ENCODE data around the gene VCPKMT.

VCPKMT gene

GRCh38 chr14:50122291-50122690, 5.9 kb upstream of the VCPKMT start:
- no peak overlapping the region for H3K4me3 ChIP-seq (ENCODE audit: low read depth, low read length)
- in situ Hi-C loops (cut with HindIII; ENCODE audit: low sequenced_read_pairs): no loop called here
- no peak for DNase-seq (ENCODE audit: low read depth, low spot score)
- TF ChIP-seq, protein P1, sequence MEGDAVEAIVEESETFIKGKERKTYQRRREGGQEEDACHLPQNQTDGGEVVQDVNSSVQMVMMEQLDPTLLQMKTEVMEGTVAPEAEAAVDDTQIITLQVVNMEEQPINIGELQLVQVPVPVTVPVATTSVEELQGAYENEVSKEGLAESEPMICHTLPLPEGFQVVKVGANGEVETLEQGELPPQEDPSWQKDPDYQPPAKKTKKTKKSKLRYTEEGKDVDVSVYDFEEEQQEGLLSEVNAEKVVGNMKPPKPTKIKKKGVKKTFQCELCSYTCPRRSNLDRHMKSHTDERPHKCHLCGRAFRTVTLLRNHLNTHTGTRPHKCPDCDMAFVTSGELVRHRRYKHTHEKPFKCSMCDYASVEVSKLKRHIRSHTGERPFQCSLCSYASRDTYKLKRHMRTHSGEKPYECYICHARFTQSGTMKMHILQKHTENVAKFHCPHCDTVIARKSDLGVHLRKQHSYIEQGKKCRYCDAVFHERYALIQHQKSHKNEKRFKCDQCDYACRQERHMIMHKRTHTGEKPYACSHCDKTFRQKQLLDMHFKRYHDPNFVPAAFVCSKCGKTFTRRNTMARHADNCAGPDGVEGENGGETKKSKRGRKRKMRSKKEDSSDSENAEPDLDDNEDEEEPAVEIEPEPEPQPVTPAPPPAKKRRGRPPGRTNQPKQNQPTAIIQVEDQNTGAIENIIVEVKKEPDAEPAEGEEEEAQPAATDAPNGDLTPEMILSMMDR (IDR thresholded peaks at IDR 0.05; ENCODE audit: low read depth, low read length): no peak

- TF ChIP-seq, protein P1 (IDR thresholded peaks at IDR 0.05; ENCODE audit: low read depth, low read length): no peak
- in situ Hi-C loops (cut with HindIII; ENCODE audit: low sequenced_read_pairs): no loop called here
- H3K4me3 ChIP-seq (ENCODE audit: low read depth, low read length): no peak overlapping the region
- no peak for DNase-seq (ENCODE audit: low read depth, low spot score)
Measured at GRCh38 chr14:50121486-50121885, 5.1 kb upstream of the VCPKMT start.

DNA sequence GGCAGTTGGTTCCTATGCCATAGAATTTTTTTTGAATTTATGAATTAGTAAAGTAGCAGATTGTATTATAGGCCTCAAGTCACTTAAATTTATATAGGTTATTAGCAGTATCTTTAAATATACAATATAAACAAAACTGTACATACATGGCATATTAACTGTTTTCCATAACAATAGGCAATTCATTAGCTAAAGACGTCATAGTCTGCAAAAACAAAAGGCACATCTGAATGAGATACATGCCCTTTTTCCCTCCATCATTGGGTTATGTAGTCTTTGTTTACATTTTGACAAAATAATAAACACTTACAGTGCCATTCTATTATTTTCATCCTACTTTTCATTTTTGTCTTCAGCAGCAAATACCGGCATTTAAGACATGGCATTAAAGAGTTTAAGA, 1.1 kb upstream of the VCPKMT start:
- H3K4me3 ChIP-seq (ENCODE audit: low read depth, low read length): no peak overlapping the region
- in situ Hi-C loops (cut with HindIII; ENCODE audit: low sequenced_read_pairs): no loop called here
- TF ChIP-seq, protein P1 (IDR thresholded peaks at IDR 0.05; ENCODE audit: low read depth, low read length): no peak
- no peak for DNase-seq (ENCODE audit: low read depth, low spot score)

- in situ Hi-C loops (cut with HindIII; ENCODE audit: low sequenced_read_pairs): no loop called here
- DNase-seq (ENCODE audit: low read depth, low spot score): no peak
- no peak overlapping the region for H3K4me3 ChIP-seq (ENCODE audit: low read depth, low read length)
- TF ChIP-seq, protein P1 (IDR thresholded peaks at IDR 0.05; ENCODE audit: low read depth, low read length): no peak
Measured at GRCh38 chr14:50116966-50117365, 594 bp upstream of the VCPKMT start.

- in situ Hi-C loops (cut with HindIII; ENCODE audit: low sequenced_read_pairs): no loop called here
- TF ChIP-seq, protein P1 (IDR thresholded peaks at IDR 0.05; ENCODE audit: low read depth, low read length): no peak
- H3K4me3 ChIP-seq (ENCODE audit: low read depth, low read length): no peak overlapping the region
- DNase-seq (ENCODE audit: low read depth, low spot score): no peak
Measured at GRCh38 chr14:50113381-50114035, 2.9 kb downstream of the VCPKMT start.

DNA sequence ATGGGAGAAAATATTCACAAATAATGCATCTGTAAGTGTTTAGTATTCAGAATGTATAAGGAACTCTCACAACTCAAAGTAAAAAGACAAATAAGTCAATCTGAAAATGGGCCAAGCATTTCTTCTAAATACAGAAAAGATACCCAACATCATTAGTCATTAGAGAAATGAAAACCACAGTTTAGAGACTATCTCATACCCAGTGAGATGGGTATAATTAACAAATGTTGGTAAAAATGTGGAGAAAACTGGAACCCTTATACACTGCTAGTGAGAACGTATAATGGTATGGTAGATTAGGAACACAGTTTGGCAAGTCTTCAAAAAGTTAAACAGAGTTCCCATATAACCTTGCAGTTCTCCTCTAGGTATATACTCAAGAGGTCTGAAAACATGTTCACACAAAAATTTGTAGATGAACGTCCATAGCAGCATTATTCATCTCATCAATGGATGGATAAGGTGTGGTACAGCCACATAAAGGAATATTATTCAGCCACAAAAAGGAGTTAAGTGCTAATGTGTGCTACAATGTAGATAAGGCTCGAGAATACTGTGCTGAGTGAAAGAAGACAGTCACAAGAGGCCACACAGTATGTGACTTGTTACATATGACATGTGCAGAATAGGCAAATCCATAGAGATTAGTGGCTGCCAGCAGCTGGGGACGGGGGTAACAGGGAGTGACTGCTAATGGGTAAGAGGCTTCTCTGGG, 5.9 kb downstream of the VCPKMT start:
- TF ChIP-seq, protein P1 (IDR thresholded peaks at IDR 0.05; ENCODE audit: low read depth, low read length): no peak
- no peak overlapping the region for H3K4me3 ChIP-seq (ENCODE audit: low read depth, low read length)
- DNase-seq (ENCODE audit: low read depth, low spot score): no peak
- in situ Hi-C loops (cut with HindIII; ENCODE audit: low sequenced_read_pairs): no loop called here

Data from astrocyte of the spinal cord (primary cell).